Measurements from ENCODE around the gene MOCOS.
"Not testable (repeated sequence)": the region's sequence is repeated elsewhere in the genome, so short reads cannot be mapped to it uniquely, and the experiment has no call there.

The MOCOS gene

DNA sequence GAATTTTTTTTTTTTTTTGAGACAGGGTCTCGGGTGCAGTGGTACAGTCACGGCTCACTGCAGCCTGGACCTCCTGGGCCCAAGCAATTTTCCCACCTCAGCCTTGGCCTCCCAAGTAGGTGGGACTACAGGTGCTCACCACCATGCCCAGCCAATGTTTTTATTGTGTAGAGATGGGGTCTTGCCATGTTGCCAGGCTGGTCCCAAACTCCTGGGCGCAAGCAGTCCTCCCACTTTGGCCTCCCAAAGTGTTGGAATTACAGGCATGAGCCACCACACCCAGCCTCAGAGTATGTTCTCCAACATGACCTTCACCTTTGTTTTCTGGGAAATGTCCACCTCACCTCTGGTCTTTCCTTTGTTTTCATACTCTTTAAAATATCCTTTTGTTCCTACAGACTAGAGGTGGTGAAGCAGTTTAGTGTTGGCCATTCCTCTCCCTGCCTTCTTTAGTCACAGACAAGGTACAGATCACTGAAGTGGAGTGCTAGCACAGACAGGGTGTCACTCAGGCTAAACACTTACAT, 19.5 kb upstream of the MOCOS start:
- H3K9me3 Mint-ChIP-seq: no peaks in the 10 kb centered on the region
- CTCF ChIA-PET: interaction anchor here (0.7 kb wide), 1 partner anchor 72 kb away, joined by 3 read pairs; no protein-coding TSS in a partner anchor
- no peak overlapping the region for H3K27ac Mint-ChIP-seq
- no peak for DNase-seq
- H3K27me3 Mint-ChIP-seq: no peaks in the 10 kb centered on the region
- no peak overlapping the region for H3K4me3 Mint-ChIP-seq
- H3K4me1 Mint-ChIP-seq: no peaks in the 10 kb centered on the region
- H3K36me3 Mint-ChIP-seq: peaks cover 46% of the 10 kb centered on the region

DNA sequence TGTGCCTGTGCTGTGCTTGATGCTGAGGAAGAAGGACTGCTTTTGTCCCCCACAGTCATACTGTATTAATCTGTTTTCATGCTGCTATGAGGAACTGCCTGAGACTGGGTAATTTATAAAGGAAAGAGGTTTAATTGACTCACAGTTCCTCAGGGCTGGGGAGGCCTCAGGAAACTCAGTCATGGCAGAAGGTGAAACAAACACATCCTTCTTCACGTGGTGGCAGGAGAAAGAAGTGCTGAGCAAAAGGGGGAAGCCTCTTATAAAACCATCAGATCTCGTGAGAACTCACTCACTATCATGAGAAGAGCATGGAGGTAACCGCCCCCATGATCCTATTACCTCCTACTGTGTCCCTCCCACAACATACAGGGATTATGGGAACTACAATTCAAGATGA, 19.0 kb upstream of the MOCOS start:
- CTCF ChIA-PET, H3K4me1 Mint-ChIP-seq, H3K4me3 Mint-ChIP-seq, DNase-seq, H3K9me3 Mint-ChIP-seq, H3K27me3 Mint-ChIP-seq: not testable (repeated sequence)
- Mint-ChIP-seq H3K27ac (peak overlapping the region; percentile 9), H3K36me3 (peaks cover 43% of the 10 kb centered on the region)

DNA sequence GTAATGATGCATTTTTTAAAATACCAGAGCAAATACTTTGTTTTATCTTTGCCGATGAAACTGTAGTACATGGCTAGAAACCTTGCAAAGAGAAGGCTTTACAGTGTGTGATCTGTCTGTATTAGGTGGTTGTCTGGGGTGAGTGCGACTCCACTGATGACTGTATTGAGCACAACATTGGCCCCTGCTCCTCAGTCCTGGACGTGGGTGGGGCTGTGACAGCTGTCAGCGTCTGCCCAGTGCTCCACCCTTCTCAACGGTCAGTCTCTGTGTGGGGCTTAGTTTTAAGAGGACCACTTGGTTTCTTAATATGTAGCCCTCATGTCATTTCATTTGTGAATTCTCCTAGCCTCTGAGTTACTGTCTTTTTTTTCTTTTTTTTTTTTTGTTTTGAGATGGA, 17.4 kb upstream of the MOCOS start:
- Mint-ChIP-seq H3K4me1 (no peaks in the 10 kb centered on the region), H3K27me3 (no peaks in the 10 kb centered on the region), H3K4me3 (no peak overlapping the region), H3K36me3 (peaks cover 34% of the 10 kb centered on the region), H3K9me3 (no peaks in the 10 kb centered on the region), H3K27ac (no peak overlapping the region)
- CTCF ChIA-PET: no interaction called here
- no peak for DNase-seq

DNA sequence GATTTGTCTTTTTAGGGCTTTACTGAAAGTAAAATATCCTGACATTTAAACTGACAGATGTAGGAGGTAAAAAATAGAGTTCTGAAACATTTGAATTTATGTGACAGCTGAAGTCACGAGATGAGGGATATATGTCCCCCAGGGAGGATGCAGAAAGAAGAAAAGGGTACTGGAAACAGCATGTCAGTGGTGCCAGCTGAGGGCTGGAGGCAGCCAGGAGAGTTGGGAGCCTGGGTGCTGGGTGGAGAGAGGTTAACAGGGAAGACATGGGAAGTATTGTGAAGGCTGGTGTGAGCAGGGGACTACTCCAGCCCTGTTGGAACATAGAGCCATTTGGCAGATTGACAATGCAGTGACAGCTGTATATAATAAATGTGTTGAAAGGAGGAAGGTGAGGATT, 11.8 kb upstream of the MOCOS start:
- CTCF ChIA-PET: no interaction called here
- Mint-ChIP-seq H3K27me3 (no peaks in the 10 kb centered on the region), H3K4me3 (no peak overlapping the region), H3K36me3 (peaks cover 30% of the 10 kb centered on the region), H3K4me1 (peaks cover 15% of the 10 kb centered on the region), H3K9me3 (no peaks in the 10 kb centered on the region), H3K27ac (no peak overlapping the region)
- DNase-seq: no peak

DNA sequence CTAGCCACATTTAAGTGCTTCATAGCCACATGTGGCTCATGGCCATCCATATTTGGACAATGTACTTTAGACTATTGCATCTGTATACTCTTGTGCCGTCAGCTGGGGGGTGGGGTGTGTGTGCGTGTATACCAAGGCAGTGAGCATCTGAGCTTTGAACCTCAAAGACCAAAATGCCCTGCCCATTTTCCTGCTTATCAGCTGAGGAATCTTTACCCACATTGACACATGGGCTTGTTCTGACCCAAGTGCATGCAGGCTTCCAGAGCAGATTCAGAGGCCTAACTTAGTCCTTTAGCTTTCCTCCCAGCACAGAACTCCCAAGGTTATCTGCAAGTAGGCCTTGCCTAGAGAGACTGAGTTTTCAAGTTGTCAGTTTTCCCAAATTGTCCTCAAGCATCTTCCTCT, 11.1 kb upstream of the MOCOS start:
- no peak overlapping the region for H3K27ac Mint-ChIP-seq

DNA sequence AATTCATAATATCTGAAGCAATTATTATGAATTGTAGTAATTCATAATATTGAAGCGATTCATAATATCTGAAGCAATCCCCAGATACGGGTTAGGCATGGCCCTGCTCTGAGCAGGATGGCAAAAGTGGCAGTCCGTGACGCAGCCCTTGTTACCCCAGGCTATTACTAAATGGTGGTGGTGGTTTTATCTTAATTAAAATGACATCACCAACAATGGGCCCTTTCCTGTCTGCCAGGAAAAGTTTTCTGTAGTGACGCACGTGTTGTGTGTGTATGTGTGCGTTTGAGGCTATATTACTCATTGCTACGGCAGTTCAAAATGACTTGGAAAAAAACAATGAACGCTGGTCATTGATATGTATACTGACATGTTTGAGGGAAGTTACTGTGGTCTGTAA, 10.6 kb upstream of the MOCOS start:
- peaks cover 26% of the 10 kb centered on the region for H3K36me3 Mint-ChIP-seq
- no peak overlapping the region for H3K27ac Mint-ChIP-seq
- H3K27me3 Mint-ChIP-seq: no peaks in the 10 kb centered on the region
- DNase-seq: no peak
- CTCF ChIA-PET: no interaction called here
- no peaks in the 10 kb centered on the region for H3K9me3 Mint-ChIP-seq
- peaks cover 15% of the 10 kb centered on the region for H3K4me1 Mint-ChIP-seq
- no peak overlapping the region for H3K4me3 Mint-ChIP-seq

More for the DNA sequence above, 11.1 kb upstream of the MOCOS start:
- Mint-ChIP-seq H3K9me3 (no peaks in the 10 kb centered on the region), H3K36me3 (peaks cover 26% of the 10 kb centered on the region), H3K4me3 (no peak overlapping the region), H3K4me1 (peaks cover 15% of the 10 kb centered on the region), H3K27me3 (no peaks in the 10 kb centered on the region)
- no peak for DNase-seq
- CTCF ChIA-PET: no interaction called here

DNA sequence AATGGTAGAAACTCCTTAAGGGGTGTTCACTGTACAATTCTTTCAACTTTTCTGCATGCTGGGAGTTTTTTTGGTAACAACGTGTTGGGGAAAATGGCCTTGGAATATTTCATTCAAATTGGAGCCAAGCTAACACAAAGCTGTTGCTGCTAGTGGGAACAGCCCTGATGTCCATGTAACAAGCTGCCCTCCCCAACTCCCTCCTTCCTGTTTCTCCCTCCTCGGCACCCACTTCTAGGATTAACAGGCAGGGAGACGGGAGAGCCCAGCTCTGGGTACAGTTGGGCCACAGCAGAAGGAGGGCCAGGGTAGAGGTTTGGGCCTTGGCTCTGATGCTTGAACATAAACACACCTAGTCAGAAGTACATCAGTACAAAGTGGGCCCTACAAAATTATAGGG, 9.4 kb upstream of the MOCOS start:
- CTCF ChIA-PET: interaction anchor here (0.6 kb wide), 1 partner anchor 21 kb away, joined by 3 read pairs; no protein-coding TSS in a partner anchor
- H3K9me3 Mint-ChIP-seq: no peaks in the 10 kb centered on the region
- H3K27me3 Mint-ChIP-seq: no peaks in the 10 kb centered on the region
- H3K4me1 Mint-ChIP-seq: peaks cover 15% of the 10 kb centered on the region
- H3K36me3 Mint-ChIP-seq: peaks cover 20% of the 10 kb centered on the region
- no peak for DNase-seq
- no peak overlapping the region for H3K4me3 Mint-ChIP-seq
- H3K27ac Mint-ChIP-seq: no peak overlapping the region

DNA sequence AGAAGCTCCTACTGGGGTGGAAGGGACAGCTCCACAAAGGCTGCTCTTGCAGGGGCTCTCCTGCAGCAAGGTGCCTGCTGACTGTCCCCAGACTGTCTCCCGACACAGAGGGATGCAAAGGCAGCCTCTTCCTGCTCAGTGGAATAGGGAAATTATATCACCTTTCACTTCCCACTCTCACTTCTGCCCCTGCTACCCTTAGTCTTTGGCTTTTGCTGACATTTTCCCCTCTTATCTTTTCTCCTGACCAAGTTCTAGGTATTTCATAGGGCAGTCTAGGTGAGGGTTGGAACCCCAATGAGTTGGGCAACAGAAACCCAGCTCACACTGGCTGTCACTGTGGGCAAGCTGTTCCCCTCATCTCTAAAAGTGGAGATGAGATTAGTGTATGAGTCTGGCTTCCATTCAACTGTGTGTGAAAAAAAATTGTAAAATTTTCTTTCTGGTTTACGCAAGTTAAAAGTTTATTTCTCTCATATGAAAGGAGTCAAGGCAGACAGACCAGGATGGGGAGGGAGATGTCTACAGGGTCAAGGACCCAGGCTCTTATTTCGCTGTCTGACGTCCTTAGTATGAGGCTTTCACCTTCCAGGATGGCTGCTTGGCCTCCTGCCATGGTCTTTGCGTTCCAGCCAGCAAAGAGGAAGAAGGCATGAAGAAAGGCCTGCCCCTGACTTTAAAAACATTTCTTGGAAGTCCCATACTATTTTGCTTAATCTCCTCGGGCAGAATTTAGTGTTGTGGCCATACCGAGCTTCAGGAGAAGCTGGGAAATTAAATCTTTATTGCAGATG, 7.5 kb upstream of the MOCOS start:
- H3K36me3 Mint-ChIP-seq: peaks cover 20% of the 10 kb centered on the region
- H3K4me3 Mint-ChIP-seq: no peak overlapping the region
- H3K4me1 Mint-ChIP-seq: peaks cover 15% of the 10 kb centered on the region
- H3K9me3 Mint-ChIP-seq: no peaks in the 10 kb centered on the region
- DNase-seq: no peak
- no peak overlapping the region for H3K27ac Mint-ChIP-seq
- CTCF ChIA-PET: no interaction called here
- peaks cover 9% of the 10 kb centered on the region for H3K27me3 Mint-ChIP-seq

DNA sequence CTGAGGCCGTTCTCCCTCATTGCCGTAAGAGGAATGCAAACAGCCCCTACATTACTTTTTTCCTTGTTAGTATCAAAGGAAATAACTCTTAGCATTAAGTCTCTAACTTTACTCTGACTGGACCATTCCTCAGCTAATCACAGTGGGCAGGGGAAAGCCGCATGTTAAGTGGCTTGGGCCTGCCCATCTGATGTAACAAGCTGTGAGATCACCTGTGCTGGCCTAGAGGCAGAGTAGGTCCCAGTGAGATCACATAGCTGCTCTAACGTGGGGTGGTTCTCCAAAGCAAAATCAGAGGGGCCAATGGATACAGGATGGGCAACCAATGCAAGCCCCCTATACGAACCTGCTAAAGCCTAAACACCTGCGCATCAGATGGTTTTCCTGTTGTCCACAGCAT, 5.9 kb upstream of the MOCOS start:
- DNase-seq: no peak
- H3K27me3 Mint-ChIP-seq: peaks cover 23% of the 10 kb centered on the region
- H3K36me3 Mint-ChIP-seq: peaks cover 12% of the 10 kb centered on the region
- H3K27ac Mint-ChIP-seq: no peak overlapping the region
- no peaks in the 10 kb centered on the region for H3K9me3 Mint-ChIP-seq
- no peak overlapping the region for H3K4me3 Mint-ChIP-seq
- H3K4me1 Mint-ChIP-seq: peaks cover 13% of the 10 kb centered on the region
- CTCF ChIA-PET: no interaction called here

DNA sequence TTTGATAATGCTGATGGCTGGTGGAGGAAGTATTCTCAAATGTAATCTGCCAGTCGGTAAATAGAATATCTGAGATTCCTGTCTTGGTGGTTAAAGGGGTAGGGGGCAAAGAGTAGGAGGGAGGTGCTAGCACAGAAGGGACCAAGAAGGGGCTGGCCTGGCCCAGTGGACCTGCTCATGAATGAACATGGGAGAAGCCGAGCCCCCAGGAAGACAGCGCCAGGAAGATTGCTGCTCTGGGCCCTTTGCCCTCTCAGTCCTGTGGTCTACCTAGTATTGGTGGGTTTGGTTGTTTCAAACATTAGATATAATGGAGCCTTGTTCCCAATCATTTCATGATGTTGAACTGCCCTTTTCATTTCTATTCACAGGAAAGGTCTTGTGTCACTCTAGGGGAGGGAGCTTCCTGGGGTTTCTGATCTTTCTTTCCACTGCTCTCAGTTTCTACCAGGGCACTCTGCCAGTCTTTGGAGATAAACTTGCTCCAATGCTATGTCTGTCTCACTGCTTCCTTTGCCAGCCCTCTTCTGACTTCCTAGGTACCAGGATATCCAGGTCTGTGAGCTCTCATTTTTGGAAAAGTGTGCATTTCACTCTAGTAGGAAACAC, 5.3 kb upstream of the MOCOS start:
- Mint-ChIP-seq H3K4me1 (peaks cover 16% of the 10 kb centered on the region), H3K4me3 (no peak overlapping the region), H3K9me3 (no peaks in the 10 kb centered on the region), H3K36me3 (peaks cover 7% of the 10 kb centered on the region), H3K27me3 (peaks cover 28% of the 10 kb centered on the region), H3K27ac (no peak overlapping the region)
- DNase-seq: no peak
- CTCF ChIA-PET: no interaction called here

DNA sequence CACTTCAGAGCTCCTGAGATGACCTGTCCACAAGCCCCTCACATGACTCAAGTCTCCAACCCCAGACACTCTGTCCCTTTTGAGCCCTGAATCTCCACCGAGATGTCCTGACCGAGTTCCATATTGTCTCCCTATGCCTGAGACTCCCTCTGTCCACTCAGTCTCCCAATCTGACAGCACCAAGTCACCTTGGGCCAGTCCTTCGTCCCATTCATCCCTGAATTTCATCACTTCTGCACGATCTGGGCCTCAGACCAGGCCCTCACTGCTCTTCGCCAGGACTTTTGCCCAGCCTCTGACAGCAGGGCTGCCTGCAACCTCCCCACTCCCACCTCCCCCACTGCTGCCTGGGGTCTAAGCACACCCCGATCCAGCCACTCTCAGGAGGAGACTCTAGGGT, 4.3 kb upstream of the MOCOS start:
- Mint-ChIP-seq H3K9me3 (no peaks in the 10 kb centered on the region), H3K27me3 (peaks cover 39% of the 10 kb centered on the region), H3K36me3 (peaks cover 4% of the 10 kb centered on the region), H3K4me1 (peaks cover 16% of the 10 kb centered on the region), H3K4me3 (no peak overlapping the region), H3K27ac (no peak overlapping the region)
- no peak for DNase-seq
- CTCF ChIA-PET: no interaction called here

DNA sequence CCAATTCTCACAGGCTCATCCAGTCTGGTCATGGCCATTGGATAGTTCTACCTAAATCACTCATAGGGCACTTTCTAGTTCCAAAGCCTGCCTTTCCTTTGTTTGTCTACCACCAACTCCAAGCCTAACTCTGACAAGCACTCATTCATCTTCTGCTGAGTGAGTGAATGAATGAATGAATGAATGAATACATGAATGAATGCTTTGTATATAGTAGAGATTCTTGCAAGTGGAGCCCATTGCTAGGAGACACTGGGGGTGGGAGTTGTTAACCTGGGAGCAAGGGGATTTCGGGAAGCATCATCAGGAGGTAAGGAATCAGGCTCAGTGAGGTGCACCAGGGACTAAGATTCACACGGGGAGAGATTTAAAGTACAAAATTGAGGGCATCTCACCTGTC, 3.3 kb upstream of the MOCOS start:
- H3K4me3 Mint-ChIP-seq: no peak overlapping the region
- CTCF ChIA-PET: no interaction called here
- no peak overlapping the region for H3K27ac Mint-ChIP-seq
- no peaks in the 10 kb centered on the region for H3K36me3 Mint-ChIP-seq
- peaks cover 48% of the 10 kb centered on the region for H3K27me3 Mint-ChIP-seq
- peaks cover 24% of the 10 kb centered on the region for H3K4me1 Mint-ChIP-seq
- no peaks in the 10 kb centered on the region for H3K9me3 Mint-ChIP-seq
- DNase-seq: no peak

DNA sequence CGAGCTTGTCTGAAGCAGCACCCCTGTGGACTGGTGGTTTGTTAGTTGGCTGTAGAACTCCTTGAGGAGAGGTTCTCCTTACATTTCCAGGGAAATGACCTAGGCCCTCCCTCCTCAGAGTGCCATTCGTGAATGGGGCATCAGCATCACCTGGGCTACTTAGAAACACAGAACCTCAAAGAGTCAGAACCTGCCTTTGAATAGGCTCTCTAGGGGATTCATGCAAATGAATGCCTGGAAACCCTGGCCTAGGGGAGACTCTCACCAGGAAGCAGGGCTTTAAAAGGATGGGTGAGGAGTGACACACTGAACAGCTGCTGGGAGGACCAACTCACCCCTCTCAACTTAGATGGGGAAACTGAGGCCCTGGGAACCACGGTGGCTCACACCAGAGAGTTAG, 2.1 kb upstream of the MOCOS start:
- Mint-ChIP-seq H3K27ac (no peak overlapping the region), H3K9me3 (no peaks in the 10 kb centered on the region), H3K27me3 (peaks cover 59% of the 10 kb centered on the region), H3K4me1 (peaks cover 18% of the 10 kb centered on the region), H3K4me3 (no peak overlapping the region), H3K36me3 (no peaks in the 10 kb centered on the region)
- CTCF ChIA-PET: no interaction called here
- DNase-seq: no peak

DNA sequence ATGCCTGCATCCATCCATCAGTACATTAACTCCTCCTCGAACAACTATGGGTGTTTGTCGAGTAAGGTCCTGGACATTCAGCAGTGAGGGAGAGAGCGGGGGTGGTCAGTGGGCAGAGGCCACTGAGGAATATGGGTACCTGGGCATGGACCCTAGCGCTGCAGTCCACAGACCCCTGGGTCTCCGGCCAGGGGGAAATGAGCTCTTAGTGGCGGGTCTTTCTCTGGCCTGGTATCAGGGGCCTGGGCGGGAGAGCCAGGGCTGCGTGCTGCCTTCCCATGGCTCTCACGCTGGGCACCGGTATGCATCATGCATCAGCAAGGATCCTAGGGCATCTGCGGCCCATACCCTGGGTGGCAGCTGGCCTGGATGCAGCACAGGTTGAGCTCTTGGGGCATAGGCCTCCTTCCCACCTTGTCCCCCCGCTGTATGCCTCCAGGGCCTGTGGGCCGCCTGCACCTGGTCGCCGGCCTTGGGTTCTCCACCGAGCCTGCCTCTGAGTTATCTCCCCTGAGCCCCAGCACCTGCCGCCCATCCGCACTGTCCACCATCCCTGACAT, 1.3 kb upstream of the MOCOS start:
- CTCF ChIA-PET: no interaction called here
- H3K36me3 Mint-ChIP-seq: no peaks in the 10 kb centered on the region
- peaks cover 17% of the 10 kb centered on the region for H3K4me1 Mint-ChIP-seq
- no peak overlapping the region for H3K27ac Mint-ChIP-seq
- no peaks in the 10 kb centered on the region for H3K9me3 Mint-ChIP-seq
- peaks cover 59% of the 10 kb centered on the region for H3K27me3 Mint-ChIP-seq
- DNase-seq: no peak
- peak overlapping the region; percentile 73 for H3K4me3 Mint-ChIP-seq
